GM12801 (cell line): ENCODE data around the gene MYO1E.

Experiments
- TF ChIP-seq, protein P1 (sequence below): IDR thresholded peaks from one replicate; pipeline ENCODE4 v1.5.1; 2011; ENCODE audit warnings: control low read depth; ENCODE audit not compliant: insufficient read length; ENCODE audit errors: extremely low read depth

MYO1E gene

DNA sequence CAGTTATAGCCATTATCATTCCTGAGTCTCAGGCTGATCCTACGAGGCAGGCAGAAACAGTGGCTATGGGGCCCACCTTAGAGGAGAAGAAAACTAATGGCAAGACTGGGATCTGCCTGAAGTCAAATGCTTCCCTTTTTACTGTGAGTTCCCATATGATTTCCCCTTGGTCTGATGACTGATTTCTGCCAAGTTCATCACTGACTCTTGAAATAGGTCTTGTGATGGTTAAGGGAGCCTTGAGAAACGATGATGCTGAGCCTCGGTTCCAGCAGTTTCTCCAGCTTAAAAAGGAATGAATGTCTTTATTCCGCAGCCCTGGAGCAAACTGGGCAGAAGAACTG is 195.4 kb downstream of the MYO1E start:
- TF ChIP-seq, protein P1, sequence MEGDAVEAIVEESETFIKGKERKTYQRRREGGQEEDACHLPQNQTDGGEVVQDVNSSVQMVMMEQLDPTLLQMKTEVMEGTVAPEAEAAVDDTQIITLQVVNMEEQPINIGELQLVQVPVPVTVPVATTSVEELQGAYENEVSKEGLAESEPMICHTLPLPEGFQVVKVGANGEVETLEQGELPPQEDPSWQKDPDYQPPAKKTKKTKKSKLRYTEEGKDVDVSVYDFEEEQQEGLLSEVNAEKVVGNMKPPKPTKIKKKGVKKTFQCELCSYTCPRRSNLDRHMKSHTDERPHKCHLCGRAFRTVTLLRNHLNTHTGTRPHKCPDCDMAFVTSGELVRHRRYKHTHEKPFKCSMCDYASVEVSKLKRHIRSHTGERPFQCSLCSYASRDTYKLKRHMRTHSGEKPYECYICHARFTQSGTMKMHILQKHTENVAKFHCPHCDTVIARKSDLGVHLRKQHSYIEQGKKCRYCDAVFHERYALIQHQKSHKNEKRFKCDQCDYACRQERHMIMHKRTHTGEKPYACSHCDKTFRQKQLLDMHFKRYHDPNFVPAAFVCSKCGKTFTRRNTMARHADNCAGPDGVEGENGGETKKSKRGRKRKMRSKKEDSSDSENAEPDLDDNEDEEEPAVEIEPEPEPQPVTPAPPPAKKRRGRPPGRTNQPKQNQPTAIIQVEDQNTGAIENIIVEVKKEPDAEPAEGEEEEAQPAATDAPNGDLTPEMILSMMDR: no peak

DNA sequence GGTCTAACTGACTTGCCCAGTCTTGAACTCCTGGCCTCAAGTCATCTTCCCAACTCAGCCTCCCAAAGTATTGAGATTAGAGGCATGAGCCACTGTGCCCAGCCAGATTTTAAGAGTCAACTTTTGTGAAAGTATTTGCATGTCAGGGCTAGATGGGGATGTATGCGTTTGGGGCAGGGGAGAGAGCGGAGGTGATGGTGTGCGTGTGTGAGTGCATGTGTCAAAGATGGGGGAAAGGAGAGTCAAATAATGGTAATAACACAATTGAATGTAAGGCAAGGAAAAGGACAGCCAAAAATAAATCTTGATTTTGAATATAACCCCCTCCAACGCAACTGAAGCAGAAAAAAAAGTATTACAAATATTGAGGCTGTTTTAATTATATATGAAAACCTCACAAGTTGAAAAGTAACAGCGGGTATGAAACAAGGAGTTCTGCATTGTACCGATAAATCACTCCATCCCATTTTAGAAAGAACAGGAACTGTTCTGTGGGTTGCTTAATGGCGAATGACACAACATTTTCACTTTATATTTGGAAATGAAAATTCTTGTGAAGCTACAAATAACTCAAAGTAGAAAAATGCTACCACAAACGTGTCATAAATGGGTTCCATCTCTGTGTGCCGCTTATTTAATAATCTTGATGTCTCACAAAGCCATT is 195.9 kb downstream of the MYO1E start:
- TF ChIP-seq, protein P1: no peak

DNA sequence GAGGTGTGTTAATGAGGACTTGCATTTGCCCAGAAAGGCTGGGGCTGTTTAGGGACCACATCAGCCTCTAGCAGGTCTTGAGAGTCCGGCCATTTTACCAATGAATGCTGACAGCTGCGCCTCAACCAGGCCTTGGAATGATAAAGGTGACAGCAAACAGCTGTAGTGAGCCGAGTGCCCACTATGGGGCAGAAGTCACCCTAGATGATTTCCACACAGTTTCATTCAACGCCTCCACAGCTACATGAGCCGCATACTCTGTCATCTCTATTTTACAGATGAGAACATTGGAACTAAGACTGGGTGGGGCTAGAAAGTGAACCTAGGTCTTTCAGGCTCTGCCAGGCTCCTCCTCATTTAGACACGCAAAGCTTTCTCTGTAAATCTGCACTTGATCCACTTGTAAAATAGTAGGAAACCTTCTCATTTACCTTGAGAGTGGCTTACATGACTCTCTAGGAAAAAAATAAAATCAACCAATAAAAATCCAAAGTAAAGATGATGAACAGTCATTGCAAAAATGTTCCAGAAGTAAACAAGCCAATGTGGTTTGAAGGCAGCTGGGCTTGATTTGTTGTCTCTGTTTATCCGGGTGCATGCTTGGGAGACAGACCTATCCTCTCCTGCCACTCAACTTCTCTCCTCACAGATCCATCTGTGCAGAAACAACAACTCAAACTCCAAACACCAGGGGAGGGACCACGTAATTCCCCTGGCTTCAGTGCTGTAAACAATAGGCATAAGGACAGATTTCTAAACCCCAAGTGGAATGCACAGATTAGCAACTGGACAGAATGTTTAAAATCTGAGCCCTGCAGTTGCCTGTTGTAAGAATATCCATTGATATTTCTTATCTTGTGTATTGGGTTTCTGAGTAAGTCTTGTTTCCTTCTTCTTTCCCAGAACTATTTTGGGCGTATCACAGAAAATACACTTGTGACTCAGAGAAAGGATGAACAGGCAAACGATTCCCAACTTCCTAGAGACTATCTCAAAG is 197.5 kb downstream of the MYO1E start:
- TF ChIP-seq, protein P1: no peak

DNA sequence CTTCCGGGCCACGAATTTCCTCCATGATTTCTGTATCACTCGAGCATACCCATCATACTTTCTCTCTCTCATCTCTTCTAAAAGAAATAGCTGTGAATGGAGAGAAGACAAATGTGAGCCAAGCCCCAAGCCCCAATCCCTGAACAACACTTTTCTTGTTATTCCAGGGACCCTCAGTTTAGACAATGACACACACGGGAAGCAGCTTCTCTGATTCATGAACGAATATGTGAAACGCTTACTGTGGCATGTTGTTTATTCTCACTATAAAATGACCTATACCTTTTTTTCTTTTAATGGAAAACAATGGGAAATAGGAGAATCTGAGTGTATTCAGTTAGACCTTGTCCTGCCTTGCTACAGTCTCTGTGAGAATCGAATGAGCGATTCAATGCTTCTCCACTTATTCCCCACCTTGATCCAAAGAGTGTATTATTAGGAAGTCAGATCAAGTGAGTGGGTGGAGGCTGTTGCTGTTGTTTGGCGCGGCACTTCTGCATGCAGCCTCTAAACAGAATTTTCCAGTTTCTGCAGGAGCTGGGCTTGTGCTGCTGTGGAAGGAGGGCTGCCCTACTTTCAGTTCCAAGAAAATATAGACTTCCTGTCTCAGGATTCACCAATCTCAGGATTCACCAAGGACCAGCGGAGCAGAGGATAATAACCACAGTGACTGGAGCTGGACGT is 198.4 kb downstream of the MYO1E start:
- TF ChIP-seq, protein P1: no peak

DNA sequence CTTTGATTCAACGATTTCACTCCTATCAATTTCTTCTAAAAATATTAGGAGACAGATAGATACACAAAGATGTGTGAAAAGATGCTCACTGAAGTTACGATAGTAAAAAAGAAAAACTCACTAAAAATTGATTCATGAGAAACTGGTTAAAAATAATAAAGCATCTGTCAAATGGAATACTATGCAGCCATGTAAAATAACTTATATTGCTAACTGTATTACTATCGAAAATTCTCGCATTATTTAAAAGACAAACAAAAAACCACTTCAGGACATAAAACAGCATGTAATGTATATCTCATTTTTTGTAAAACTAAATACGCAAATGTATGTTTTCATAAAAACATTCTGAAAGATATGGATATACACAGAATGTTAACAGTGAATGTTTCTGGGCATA is 199.5 kb downstream of the MYO1E start:
- TF ChIP-seq, protein P1: no peak

DNA sequence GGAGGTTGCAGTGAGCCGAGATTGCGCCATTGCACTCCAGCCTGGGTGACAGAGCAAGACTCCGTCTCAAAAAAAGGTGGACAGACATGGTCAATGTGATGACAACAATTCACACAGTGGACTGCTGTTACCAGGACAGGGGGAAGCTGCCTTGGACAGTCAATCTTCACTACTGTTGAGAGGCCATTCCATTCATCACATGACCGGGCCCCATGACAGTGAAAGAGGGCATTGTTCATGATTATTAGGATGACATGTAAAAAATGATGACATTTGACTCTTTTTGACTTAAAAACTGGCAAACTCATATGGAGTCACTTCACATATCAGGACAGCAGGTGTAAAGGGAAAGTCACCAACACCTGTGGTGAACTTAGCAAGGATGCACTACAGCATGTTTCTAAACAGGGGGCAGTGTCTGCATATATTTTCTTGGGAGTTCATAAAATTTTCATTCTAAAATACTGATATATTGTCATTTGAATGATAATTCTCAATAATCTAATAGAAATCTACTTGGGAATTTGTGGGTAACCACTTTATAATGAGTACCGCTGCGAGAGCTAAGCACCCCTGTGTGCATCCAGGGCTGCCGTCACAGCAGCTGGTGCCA is 200.3 kb downstream of the MYO1E start:
- TF ChIP-seq, protein P1: no peak

DNA sequence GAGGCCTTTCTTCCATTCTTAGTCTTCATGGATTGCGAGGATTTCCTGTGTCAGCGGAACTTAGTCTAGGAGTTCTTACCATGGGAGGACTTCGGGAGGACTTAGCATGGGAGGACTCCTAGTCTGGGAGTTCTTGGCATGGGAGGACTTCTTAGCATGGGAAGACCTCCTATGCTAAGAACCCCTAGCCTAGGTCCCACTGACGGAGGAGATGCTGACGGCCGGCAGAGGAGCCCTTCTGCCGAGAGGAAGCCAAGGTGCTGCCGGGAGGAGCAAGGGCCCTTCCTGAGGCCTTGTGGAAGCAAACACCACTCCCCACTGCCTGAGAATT is 201.6 kb downstream of the MYO1E start:
- TF ChIP-seq, protein P1: no peak
